Subcutaneous abdominal adipose tissue (tissue), 5 donors: ENCODE results near the gene ZCWPW1.
"Not testable (repeated sequence)": the region's sequence is repeated elsewhere in the genome, so short reads cannot be mapped to it uniquely, and the experiment has no call there.

ENCODE experiments used
- H3K27ac ChIP-seq: one replicate; pipeline ENCODE4 v1.7.0; 2013; ENCODE audit warnings: low read depth, mild to moderate bottlenecking, inconsistent platforms, low read length, moderate library complexity
- H3K27me3 ChIP-seq, 5 donors: one replicate each; pipeline ENCODE4 v1.7.0; 2013; ENCODE audit warnings: low read length in 5 of 5, inconsistent platforms in 1 of 5; ENCODE audit not compliant: control insufficient read depth in 5 of 5, insufficient read depth in 4 of 5
- H3K36me3 ChIP-seq, 5 donors: one replicate each; pipeline ENCODE4 v1.7.0; 2013; ENCODE audit warnings: low read length in 5 of 5; ENCODE audit not compliant: control insufficient read depth in 5 of 5, insufficient read depth in 5 of 5
- H3K4me1 ChIP-seq, 5 donors: one replicate each; pipeline ENCODE4 v1.7.0; 2013; ENCODE audit warnings: low read length in 5 of 5, mild to moderate bottlenecking in 3 of 5, moderate library complexity in 1 of 5; ENCODE audit not compliant: control insufficient read depth in 5 of 5, insufficient read depth in 5 of 5
- H3K4me3 ChIP-seq, 5 donors: one replicate each; pipeline ENCODE4 v1.7.0; 2013; ENCODE audit warnings: low read length in 5 of 5, low read depth in 1 of 5
- H3K9ac ChIP-seq, 5 donors: one replicate each; pipeline ENCODE4 v1.7.0; 2013; ENCODE audit warnings: low read length in 5 of 5, mild to moderate bottlenecking in 4 of 5, moderate library complexity in 3 of 5
- H3K9me3 ChIP-seq, 5 donors: one replicate each; pipeline ENCODE4 v1.7.0; 2013; ENCODE audit warnings: low read length in 5 of 5; ENCODE audit not compliant: control insufficient read depth in 5 of 5
- donor health status: healthy.
- donor health status: healthy.
- donor health status: healthy.
- donor health status: healthy.
- donor health status: healthy.

Gene ZCWPW1

DNA sequence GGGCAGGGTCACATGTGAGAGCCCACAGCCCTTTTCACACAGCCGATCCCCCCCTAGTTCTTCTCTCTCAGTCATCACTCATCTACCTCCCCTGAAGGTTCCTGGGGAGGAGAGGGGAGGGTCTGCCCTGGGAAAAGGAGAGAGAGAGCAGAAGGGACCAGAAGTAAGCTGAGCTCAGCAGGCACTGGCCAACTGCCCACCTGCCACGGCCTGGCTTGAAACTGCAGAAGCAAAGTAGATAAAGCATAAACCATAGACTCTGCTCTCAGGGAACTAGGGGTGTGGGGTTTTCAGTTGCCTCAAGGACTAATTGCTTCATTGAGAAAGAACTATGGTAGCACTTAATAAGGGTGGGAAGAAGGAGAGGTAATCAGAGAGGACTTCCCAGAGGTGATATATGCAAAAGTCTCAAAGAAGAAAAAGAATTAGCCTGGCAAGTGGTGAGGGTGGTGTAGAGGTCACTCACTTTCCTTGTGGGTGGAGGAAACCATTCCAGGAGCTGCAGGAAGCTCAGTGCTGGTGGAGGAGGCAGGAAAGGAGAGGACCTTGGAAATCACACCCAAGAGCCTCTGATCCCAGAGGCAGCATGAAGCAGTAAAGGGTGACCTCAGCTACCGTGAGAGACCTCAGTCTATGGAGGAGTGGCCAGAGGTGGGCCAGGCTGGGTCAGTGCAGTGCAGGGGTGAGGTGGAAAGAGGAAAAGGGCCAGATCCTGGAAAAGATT is 38.1 kb downstream of the ZCWPW1 start:
- peaks cover 0 to 6% (median 4%) of the 10 kb centered on the region in 5 donors for H3K9me3 ChIP-seq
- no peak overlapping the region for H3K27ac ChIP-seq
- H3K4me1 ChIP-seq: peaks cover 0 to 2% (median 0%) of the 10 kb centered on the region in 5 donors
- no peaks in the 10 kb centered on the region for H3K36me3 ChIP-seq
- H3K9ac ChIP-seq: no peak overlapping the region
- H3K4me3 ChIP-seq: no peak overlapping the region
- peaks cover 0 to 6% (median 0%) of the 10 kb centered on the region in 5 donors for H3K27me3 ChIP-seq

GRCh38 chr7:100389437-100390088 is 38.9 kb downstream of the ZCWPW1 start:
- H3K9ac ChIP-seq: no peak overlapping the region

DNA sequence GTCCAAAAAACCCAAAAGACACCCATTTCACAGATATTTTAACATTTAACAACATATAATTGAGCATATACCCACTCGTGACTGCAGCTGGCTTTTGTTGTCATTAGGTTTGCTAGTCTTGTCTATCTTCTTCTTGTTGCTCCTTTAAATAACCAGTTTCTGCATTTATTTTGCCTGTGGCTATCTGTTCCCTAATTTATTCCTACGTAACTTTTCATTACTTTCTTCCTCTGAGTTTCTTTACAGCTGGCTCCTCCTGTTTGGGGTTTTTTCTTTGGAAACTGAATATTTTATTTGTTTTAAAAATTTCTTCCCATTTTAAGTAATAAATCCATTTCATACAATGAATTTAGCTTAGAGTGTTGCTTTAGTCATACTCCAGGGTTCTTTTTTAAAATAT is 40.8 kb downstream of the ZCWPW1 start:
- Histone ChIP-seq H3K9me3 (no peaks in the 10 kb centered on the region), H3K9ac (no peak overlapping the region), H3K4me1 (peaks cover 0 to 16% (median 0%) of the 10 kb centered on the region in 5 donors), H3K4me3 (no peak overlapping the region), H3K27ac (no peak overlapping the region), H3K27me3 (peaks cover 0 to 6% (median 0%) of the 10 kb centered on the region in 5 donors), H3K36me3 (no peaks in the 10 kb centered on the region)

More at GRCh38 chr7:100389437-100390088, 38.9 kb downstream of the ZCWPW1 start:
- peaks cover 0 to 6% (median 0%) of the 10 kb centered on the region in 5 donors for H3K27me3 ChIP-seq
- peaks cover 0 to 5% (median 0%) of the 10 kb centered on the region in 5 donors for H3K4me1 ChIP-seq
- no peaks in the 10 kb centered on the region for H3K36me3 ChIP-seq
- H3K9me3 ChIP-seq: peaks cover 0 to 6% (median 4%) of the 10 kb centered on the region in 5 donors
- no peak overlapping the region for H3K4me3 ChIP-seq
- no peak overlapping the region for H3K27ac ChIP-seq

- peaks cover 0 to 16% (median 0%) of the 10 kb centered on the region in 5 donors for H3K4me1 ChIP-seq
- H3K9ac ChIP-seq: no peak overlapping the region
- no peak overlapping the region for H3K27ac ChIP-seq
- no peaks in the 10 kb centered on the region for H3K36me3 ChIP-seq
- H3K27me3 ChIP-seq: peaks cover 0 to 6% (median 0%) of the 10 kb centered on the region in 5 donors
- no peaks in the 10 kb centered on the region for H3K9me3 ChIP-seq
- H3K4me3 ChIP-seq: no peak overlapping the region
Observed at GRCh38 chr7:100386940-100387339, 41.6 kb downstream of the ZCWPW1 start.

GRCh38 chr7:100384628-100385294 is 43.7 kb downstream of the ZCWPW1 start:
- Histone ChIP-seq H3K9ac (no peak overlapping the region), H3K4me3 (no peak overlapping the region), H3K27me3 (peaks cover 0 to 4% (median 0%) of the 10 kb centered on the region in 5 donors), H3K27ac (no peak overlapping the region), H3K9me3 (no peaks in the 10 kb centered on the region), H3K36me3 (no peaks in the 10 kb centered on the region), H3K4me1 (peaks cover 0 to 16% (median 0%) of the 10 kb centered on the region in 5 donors)

DNA sequence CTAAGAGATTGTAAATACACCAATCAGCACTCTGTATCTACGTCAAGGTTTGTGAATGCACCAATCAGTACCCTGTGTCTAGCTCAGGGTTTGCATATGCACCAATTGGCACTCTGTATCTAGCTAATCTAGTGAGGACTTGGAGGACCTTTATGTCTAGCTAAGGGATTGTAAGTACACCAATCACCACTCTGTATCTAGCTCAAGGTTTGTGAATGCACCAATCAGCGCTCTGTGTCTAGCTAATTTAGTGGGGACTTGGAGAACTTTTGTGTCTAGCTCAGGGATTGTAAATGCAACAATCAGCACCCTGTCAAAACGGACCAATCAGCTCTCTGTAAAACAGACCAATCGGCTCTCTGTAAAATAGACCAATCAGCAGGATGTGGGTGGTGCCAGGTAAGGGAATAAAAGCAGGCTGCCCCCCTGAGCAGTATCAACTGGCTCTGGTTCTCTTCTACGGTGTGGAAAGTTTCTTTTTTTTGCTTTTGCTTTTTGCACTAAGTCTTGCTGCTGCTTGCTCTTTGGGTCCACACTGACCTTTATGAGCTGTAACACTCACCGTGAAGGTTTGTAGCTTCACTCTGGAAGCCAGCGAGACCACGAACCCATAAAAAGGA is 46.2 kb downstream of the ZCWPW1 start:
- H3K4me1 ChIP-seq: peaks cover 0 to 19% (median 0%) of the 10 kb centered on the region in 5 donors
- not testable (repeated sequence) for H3K36me3 ChIP-seq, H3K27me3 ChIP-seq, H3K9me3 ChIP-seq, H3K9ac ChIP-seq, H3K4me3 ChIP-seq
- peak overlapping the region; percentile 9 for H3K27ac ChIP-seq

GRCh38 chr7:100381531-100382233 is 46.8 kb downstream of the ZCWPW1 start:
- H3K4me1 ChIP-seq: peaks cover 0 to 19% (median 0%) of the 10 kb centered on the region in 5 donors
- H3K4me3 ChIP-seq, H3K36me3 ChIP-seq, H3K9me3 ChIP-seq, H3K27ac ChIP-seq, H3K9ac ChIP-seq, H3K27me3 ChIP-seq: not testable (repeated sequence)

GRCh38 chr7:100380196-100380595 is 48.3 kb downstream of the ZCWPW1 start:
- Histone ChIP-seq H3K27ac (no peak overlapping the region), H3K9me3 (no peaks in the 10 kb centered on the region), H3K27me3 (no peaks in the 10 kb centered on the region), H3K4me3 (no peak overlapping the region), H3K9ac (no peak overlapping the region), H3K36me3 (no peaks in the 10 kb centered on the region), H3K4me1 (peaks cover 0 to 20% (median 0%) of the 10 kb centered on the region in 5 donors)

DNA sequence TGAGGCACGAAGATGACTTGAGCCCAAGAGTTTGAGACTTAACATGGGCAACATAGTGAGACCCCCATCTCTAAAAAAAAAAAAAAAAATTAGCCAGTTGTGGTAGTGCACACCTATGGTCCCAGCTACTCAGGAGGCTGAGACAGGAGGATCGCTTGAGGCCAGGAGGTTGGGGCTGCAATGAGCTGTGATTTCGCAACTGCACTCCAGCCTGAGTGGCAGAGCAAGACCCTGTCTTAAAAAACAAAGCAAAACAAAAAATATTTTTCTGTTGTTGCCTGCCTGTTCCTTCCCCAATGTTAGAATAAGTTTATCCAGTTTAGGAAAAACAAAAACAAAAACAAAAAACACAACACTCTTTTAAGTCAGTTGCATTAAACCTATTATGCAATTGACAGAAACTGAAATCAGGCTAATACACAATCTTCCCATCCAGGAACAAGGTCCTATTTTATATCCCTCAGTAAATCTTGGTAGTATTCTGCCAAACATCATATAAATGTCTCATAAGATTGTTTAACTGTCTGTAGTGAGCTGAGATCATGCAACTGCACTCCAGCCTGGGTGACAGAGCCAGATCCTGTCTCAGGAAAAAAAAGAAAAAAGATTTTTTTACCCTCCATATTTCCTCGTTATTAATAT is 50.3 kb downstream of the ZCWPW1 start:
- H3K9ac ChIP-seq: no peak overlapping the region
- H3K27me3 ChIP-seq: no peaks in the 10 kb centered on the region
- H3K9me3 ChIP-seq: no peaks in the 10 kb centered on the region
- no peak overlapping the region for H3K4me3 ChIP-seq
- H3K27ac ChIP-seq: no peak overlapping the region
- peaks cover 0 to 21% (median 5%) of the 10 kb centered on the region in 5 donors for H3K4me1 ChIP-seq
- H3K36me3 ChIP-seq: no peaks in the 10 kb centered on the region
